Stimulated activated CD4-positive, alpha-beta T cell treated with anti-CD3 and anti-CD28 coated beads, TNF-alpha, amount 100 ng/mL, for 48 hours (primary cell): ENCODE results near the gene ZNF133.
"Not testable (repeated sequence)": the region's sequence is repeated elsewhere in the genome, so short reads cannot be mapped to it uniquely, and the experiment has no call there.

Source experiments
- DNase-seq, 3 donors: peaks; one replicate each; pipeline ENCODE4 v3.0.0-alpha.2; 2020; ENCODE audit warnings: low read depth in 3 of 3

ZNF133 gene

GRCh38 chr20:18284805-18285533 lies 3.4 kb upstream of the ZNF133 start:
- no peak for DNase-seq

- DNase-seq, result peak in 1 of 3 donors; percentile 6
These were observed 797 bp upstream of the ZNF133 start for GRCh38 chr20:18287546-18287914.

- DNase-seq, result no peak
These were observed 481 bp downstream of the ZNF133 start for GRCh38 chr20:18288749-18289267.

GRCh38 chr20:18289306-18289705 lies 979 bp downstream of the ZNF133 start:
- no peak for DNase-seq

GRCh38 chr20:18299364-18299763 lies 11.0 kb downstream of the ZNF133 start:
- DNase-seq, result no peak

- no peak for DNase-seq
These were observed 16.3 kb downstream of the ZNF133 start for GRCh38 chr20:18304618-18305017.

GRCh38 chr20:18307301-18307700 lies 19.0 kb downstream of the ZNF133 start:
- DNase-seq, result no peak

GRCh38 chr20:18310051-18310450 lies 21.7 kb downstream of the ZNF133 start:
- DNase-seq, result no peak

- DNase-seq, result no peak
These were observed 22.3 kb downstream of the ZNF133 start for GRCh38 chr20:18310592-18310991.

GRCh38 chr20:18312723-18313122 lies 24.4 kb downstream of the ZNF133 start:
- no peak for DNase-seq

- no peak for DNase-seq
These were observed 25.1 kb downstream of the ZNF133 start for GRCh38 chr20:18313411-18313810.

- DNase-seq, result no peak
These were observed 26.6 kb downstream of the ZNF133 start for GRCh38 chr20:18314786-18315406.

GRCh38 chr20:18316166-18316565 lies 27.8 kb downstream of the ZNF133 start:
- no peak for DNase-seq

- no peak for DNase-seq
These were observed 33.0 kb downstream of the ZNF133 start for GRCh38 chr20:18321316-18321715.

GRCh38 chr20:18321976-18322950 lies 33.9 kb downstream of the ZNF133 start:
- no peak for DNase-seq

GRCh38 chr20:18323705-18324104 lies 35.4 kb downstream of the ZNF133 start:
- DNase-seq, result no peak

GRCh38 chr20:18324596-18325089 lies 36.3 kb downstream of the ZNF133 start:
- DNase-seq, result no peak

GRCh38 chr20:18326990-18327389 lies 38.7 kb downstream of the ZNF133 start:
- no peak for DNase-seq

- DNase-seq, result no peak
These were observed 43.4 kb downstream of the ZNF133 start for GRCh38 chr20:18331694-18332093.

- not testable (repeated sequence) for DNase-seq
These were observed 61.4 kb downstream of the ZNF133 start for GRCh38 chr20:18349749-18350148.

- no peak for DNase-seq
These were observed 71.5 kb downstream of the ZNF133 start for GRCh38 chr20:18359854-18360253.

GRCh38 chr20:18360635-18361034 lies 72.3 kb downstream of the ZNF133 start:
- DNase-seq, result no peak
